Liver (tissue), 3 donors: ENCODE data around the gene ENOX1.

ENCODE experiments used
- ATF3 ChIP-seq: IDR thresholded peaks from 2 replicates; pipeline ENCODE4 v1.6.1; 2016; ENCODE audit warnings: antibody characterized with exemption
- EGR1 ChIP-seq, 2 donors: IDR thresholded peaks; 2 replicates each; pipeline ENCODE4 v1.6.1; 2016 to 2018; ENCODE audit warnings: antibody characterized with exemption in 2 of 2, low read depth in 2 of 2
- FOXA1 ChIP-seq: IDR thresholded peaks from 2 replicates; pipeline ENCODE4 v1.6.1; 2016; ENCODE audit warnings: antibody characterized with exemption
- GABPA ChIP-seq, 2 donors: IDR thresholded peaks in 1 of 2; conservative IDR thresholded peaks in 1 of 2; 2 replicates each; pipeline ENCODE4 v1.6.1; 2016; ENCODE audit warnings: antibody characterized with exemption in 2 of 2, mild to moderate bottlenecking in 1 of 2, moderate library complexity in 1 of 2
- HNF4G ChIP-seq: IDR thresholded peaks from 2 replicates; pipeline ENCODE4 v1.6.1; 2016; ENCODE audit warnings: antibody characterized with exemption
- JUND ChIP-seq, 2 donors: IDR thresholded peaks; 2 replicates each; pipeline ENCODE4 v1.6.1; 2016; ENCODE audit warnings: antibody characterized with exemption in 2 of 2
- NR2F2 ChIP-seq: IDR thresholded peaks from 2 replicates; pipeline ENCODE4 v1.6.1; 2016; ENCODE audit warnings: antibody characterized with exemption
- RAD21 ChIP-seq, 2 donors: IDR thresholded peaks; 2 replicates each; pipeline ENCODE4 v1.6.1; 2016; ENCODE audit warnings: antibody characterized with exemption in 2 of 2, mild to moderate bottlenecking in 2 of 2
- SP1 ChIP-seq: IDR thresholded peaks from 2 replicates; pipeline ENCODE4 v1.6.1; 2018; ENCODE audit warnings: antibody characterized with exemption, mild to moderate bottlenecking
- TAF1 ChIP-seq: conservative IDR thresholded peaks from 2 replicates; pipeline ENCODE4 v1.6.1; 2016; ENCODE audit warnings: antibody characterized with exemption, mild to moderate bottlenecking
- YY1 ChIP-seq: IDR thresholded peaks from 2 replicates; pipeline ENCODE4 v1.6.1; 2016; ENCODE audit warnings: antibody characterized with exemption, mild to moderate bottlenecking
- TF ChIP-seq, protein P1 (sequence below): fragments of 150-350 bp; IDR thresholded peaks from 2 replicates; pipeline ENCODE4 v1.5.1; 2017; ENCODE audit warnings: improper control_type of control experiment, low read depth, low read length; ENCODE audit not compliant: missing input control
- TF ChIP-seq, protein P2 (sequence below): IDR thresholded peaks from 2 replicates; pipeline ENCODE4 v1.6.1; 2016; ENCODE audit warnings: antibody characterized with exemption
- TF ChIP-seq, protein P3 (sequence below): IDR thresholded peaks from 2 replicates; pipeline ENCODE4 v1.6.1; 2016; ENCODE audit warnings: antibody characterized with exemption, mild to moderate bottlenecking
- donor health status: healthy.
- donor health status: healthy.

DNA sequence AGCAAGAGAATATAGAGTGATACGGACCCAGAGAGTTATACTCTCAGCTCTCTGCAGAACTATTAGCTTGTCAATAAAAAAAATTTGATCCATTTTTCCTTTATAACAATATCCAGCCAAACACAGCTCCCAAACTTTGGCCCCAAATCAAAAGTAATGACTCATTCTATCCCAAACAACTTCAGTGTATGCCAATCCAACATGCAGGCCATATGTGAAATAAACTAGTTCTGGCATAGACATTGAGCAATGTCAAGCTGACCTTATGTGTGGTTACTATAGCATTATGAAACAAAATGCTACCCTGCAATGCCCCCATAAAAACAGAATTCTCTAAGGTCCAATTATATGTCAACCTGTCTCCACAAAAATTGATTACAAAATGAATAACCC, 553.9 kb downstream of the ENOX1 start:
- TF ChIP-seq, protein P1, sequence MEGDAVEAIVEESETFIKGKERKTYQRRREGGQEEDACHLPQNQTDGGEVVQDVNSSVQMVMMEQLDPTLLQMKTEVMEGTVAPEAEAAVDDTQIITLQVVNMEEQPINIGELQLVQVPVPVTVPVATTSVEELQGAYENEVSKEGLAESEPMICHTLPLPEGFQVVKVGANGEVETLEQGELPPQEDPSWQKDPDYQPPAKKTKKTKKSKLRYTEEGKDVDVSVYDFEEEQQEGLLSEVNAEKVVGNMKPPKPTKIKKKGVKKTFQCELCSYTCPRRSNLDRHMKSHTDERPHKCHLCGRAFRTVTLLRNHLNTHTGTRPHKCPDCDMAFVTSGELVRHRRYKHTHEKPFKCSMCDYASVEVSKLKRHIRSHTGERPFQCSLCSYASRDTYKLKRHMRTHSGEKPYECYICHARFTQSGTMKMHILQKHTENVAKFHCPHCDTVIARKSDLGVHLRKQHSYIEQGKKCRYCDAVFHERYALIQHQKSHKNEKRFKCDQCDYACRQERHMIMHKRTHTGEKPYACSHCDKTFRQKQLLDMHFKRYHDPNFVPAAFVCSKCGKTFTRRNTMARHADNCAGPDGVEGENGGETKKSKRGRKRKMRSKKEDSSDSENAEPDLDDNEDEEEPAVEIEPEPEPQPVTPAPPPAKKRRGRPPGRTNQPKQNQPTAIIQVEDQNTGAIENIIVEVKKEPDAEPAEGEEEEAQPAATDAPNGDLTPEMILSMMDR = no peak
- TF ChIP-seq TAF1 (no peak), RAD21 (IDR thresholded peaks at IDR 0.05) (no peak), JUND (IDR thresholded peaks at IDR 0.05) (no peak), SP1 (no peak), GABPA (IDR thresholded peaks at IDR 0.05 in 1 of 2, conservative IDR thresholded peaks at IDR 0.05 in 1 of 2) (no peak), ATF3 (no peak), FOXA1 (no peak), EGR1 (IDR thresholded peaks at IDR 0.05; ENCODE audit: low read depth in 2 of 2) (no peak), HNF4G (no peak), YY1 (no peak), NR2F2 (no peak)
- TF ChIP-seq, protein P2, sequence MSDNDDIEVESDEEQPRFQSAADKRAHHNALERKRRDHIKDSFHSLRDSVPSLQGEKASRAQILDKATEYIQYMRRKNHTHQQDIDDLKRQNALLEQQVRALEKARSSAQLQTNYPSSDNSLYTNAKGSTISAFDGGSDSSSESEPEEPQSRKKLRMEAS = no peak
- TF ChIP-seq, protein P3, sequence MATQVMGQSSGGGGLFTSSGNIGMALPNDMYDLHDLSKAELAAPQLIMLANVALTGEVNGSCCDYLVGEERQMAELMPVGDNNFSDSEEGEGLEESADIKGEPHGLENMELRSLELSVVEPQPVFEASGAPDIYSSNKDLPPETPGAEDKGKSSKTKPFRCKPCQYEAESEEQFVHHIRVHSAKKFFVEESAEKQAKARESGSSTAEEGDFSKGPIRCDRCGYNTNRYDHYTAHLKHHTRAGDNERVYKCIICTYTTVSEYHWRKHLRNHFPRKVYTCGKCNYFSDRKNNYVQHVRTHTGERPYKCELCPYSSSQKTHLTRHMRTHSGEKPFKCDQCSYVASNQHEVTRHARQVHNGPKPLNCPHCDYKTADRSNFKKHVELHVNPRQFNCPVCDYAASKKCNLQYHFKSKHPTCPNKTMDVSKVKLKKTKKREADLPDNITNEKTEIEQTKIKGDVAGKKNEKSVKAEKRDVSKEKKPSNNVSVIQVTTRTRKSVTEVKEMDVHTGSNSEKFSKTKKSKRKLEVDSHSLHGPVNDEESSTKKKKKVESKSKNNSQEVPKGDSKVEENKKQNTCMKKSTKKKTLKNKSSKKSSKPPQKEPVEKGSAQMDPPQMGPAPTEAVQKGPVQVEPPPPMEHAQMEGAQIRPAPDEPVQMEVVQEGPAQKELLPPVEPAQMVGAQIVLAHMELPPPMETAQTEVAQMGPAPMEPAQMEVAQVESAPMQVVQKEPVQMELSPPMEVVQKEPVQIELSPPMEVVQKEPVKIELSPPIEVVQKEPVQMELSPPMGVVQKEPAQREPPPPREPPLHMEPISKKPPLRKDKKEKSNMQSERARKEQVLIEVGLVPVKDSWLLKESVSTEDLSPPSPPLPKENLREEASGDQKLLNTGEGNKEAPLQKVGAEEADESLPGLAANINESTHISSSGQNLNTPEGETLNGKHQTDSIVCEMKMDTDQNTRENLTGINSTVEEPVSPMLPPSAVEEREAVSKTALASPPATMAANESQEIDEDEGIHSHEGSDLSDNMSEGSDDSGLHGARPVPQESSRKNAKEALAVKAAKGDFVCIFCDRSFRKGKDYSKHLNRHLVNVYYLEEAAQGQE = no peak
